HL-60/S4 treated with retinoic acid at 250 ng/mL for 4 days and 3 days (cell line): ENCODE results near the gene TMEM234.

Experiments used
- in situ Hi-C: fragments of 300-500 bp; cut with MboI; formaldehyde crosslinking; loops from 2 replicates; pipeline ENCODE4 v1.7.0; 2022; ENCODE audit warnings: low sequenced_read_pairs

The TMEM234 gene

DNA sequence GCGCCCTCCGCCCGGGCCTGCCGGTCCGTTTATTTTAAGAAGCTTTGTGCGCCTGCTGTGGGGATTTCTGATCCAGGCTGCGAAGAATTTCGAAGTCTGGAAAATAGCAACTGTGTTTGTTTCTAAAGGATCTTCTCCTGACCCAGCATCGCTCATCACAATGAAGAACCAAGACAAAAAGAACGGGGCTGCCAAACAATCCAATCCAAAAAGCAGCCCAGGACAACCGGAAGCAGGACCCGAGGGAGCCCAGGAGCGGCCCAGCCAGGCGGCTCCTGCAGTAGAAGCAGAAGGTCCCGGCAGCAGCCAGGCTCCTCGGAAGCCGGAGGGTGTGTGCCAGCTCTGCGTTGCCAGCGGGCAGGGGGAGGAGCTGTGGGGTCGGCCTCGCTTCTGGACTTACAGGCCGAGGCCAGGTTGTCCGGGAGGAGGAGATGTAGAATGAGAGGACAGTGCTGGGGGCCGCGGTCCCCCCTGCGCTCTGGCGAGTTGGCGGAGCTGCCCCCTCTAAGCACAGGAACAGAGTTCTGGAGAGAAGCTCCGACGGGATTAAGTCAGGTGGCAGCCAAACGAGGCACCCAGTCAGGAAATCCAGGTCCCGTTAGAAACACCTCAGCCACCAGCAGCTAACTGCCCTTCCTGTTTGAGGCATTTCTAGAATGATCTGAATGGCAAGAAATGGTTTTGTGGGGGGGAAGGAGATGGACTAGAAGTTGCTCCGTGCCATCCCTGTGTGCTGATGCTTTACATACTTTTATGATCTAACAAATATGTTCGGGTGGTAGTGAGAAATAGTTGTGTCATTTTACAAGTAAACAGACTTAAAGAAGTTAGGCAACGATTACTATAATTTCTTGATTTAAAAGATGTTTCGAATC lies 41.7 kb downstream of the TMEM234 start:
- in situ Hi-C loops, result no loop called here

DNA sequence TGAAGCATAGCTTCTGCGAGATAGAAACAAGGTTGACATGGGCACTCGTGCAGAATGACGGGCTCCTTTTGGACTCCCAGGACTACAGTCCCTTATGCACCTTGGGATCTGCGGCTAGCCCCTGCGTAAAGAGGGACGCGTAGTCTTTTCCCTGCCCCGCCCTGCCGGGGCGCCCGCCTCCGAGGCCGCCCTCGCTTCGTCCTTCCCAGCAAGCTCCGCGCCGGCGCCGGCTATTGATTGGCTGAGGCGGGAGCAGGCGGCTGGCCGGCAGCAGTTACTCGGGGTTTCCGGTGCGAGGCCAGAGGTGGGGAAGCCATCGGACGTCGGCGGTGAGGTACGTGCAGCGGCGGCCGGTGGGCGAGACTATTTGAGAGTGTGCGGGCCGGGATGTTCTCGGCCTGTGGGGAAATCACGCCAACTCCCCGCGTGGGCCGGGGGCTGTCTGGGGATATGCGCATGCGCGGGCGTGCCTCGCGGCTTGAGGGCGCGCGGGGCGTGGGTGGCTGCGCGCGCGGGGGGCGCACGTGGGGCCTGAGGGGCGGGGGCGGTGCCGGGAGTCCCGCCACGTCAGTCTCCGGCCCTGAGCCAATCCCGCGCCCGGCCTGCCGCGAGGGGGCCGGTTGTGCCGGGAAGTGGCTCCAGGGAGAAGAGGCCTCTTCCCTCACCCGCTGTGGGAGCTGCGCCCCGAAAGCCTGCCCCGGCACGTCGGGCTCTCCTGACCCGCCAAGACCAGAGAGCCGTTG lies 42.5 kb downstream of the TMEM234 start, which contains the start of gene TXLNA:
TSS of gene TXLNA (plus strand) at position 233 of the 743 bp plus-strand sequence. CDS start 671 bp downstream, outside the sequence.
- in situ Hi-C loops, result no loop called here

DNA sequence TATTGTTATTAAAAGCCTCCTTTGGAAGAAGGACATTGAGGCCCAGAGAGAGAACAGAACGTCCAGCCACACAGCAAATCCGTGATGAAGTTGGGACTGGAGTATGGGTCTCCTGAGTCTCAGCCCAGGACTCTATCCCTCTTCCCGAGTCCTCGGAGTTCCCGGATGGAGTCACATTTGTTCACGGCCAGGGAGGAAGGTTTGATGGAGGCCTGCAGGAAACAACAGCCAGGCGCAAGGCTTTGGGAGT lies 43.0 kb downstream of the TMEM234 start:
- in situ Hi-C loops, result no loop called here

DNA sequence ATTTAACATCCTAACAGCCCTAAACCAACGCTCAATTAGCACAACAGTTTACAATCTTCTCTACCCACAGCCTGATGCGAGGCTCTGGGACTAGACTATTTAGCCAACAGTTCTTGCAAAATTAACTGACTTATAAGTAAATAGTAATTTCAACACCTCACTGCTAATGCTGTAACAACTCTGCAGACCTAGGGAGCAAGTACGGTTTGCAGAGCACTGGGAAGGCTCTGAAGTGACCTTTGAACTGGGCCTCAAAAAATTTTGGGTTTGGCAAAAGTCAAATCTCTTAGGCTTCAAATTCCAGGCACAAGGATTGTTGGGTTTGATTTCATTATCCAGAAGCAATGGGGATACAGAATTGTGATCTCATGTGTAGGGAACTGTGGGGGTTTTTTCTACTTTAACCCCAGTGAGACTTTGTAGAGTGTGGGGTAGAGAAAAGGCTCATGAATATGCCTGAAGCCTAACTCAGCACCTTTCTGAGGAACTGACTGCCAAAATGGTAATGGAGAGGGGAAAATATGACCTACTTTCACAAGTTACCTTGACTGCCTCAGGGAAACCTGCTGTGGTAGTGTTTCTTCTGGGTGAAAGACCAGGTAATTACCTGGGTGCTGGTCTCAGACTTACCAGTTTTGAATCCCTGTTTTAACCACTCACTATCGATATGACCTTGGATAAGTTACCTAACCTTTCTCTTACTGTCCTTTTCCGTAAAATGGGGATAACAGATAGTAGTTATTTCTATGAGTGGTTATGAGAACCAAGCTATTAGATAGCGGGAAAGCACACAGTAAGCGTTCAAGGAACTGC lies 43.6 kb downstream of the TMEM234 start:
- in situ Hi-C loops, result no loop called here

DNA sequence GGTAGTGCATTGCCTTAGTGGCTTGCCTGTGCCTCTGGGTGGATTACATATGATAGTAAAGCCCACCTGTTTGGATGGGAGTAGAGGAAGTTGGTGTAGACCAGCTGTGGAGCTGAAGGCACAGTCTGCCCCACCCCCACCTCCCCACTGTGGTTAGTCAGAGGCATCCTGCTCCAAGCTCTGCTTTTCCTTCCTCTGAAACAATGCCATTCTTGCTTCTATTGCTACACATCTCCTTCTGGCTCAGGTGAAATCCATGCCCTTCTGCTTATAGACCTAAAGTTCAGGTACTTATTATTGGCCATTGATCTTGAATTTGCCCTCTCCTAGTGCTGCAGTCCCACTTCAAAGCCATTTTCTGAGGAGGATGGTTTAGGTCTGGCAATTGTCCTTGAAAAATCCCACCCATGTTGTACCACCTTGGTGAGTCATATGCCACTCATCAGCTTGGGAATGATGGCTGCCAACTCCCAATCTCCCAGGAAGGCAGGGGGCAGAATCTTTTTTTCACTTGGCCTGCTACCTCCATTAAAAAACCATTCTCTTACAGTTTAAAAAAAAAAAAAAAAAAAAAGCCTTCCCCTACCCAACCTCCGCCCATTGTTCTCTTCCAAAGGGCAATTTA lies 49.4 kb downstream of the TMEM234 start:
- in situ Hi-C loops, result no loop called here

DNA sequence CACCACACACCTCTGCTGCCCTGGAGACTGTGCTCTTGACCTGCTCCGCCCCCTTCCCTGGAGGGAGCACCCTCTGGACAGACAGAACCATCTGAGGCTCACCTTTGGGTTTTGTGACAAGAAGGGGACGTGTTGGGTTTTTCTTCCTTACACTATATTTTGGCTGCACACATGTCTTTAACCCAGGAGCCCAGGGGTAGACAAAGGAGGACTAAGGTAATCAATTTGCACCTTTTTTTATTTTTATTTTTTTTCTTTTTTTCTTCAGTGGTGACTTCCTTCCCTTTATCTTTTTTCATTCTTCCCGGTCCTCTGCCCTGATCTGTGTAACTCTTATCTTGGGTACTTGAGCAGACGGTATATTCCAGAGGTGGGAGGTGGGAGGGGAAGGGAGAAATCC lies 51.2 kb downstream of the TMEM234 start:
- in situ Hi-C loops, result no loop called here
